IPS-18c (cell line): ENCODE data around the gene NEB.
"Not testable (repeated sequence)": the region's sequence is repeated elsewhere in the genome, so short reads cannot be mapped to it uniquely, and the experiment has no call there.

ENCODE experiments used
- H3K4me3 ChIP-seq: 2 replicates; pipeline ENCODE4 v1.7.0; 2013; ENCODE audit warnings: low read depth, mild to moderate bottlenecking, low read length, moderate library complexity; ENCODE audit not compliant: insufficient read depth
- H3K9me3 ChIP-seq: one replicate; pipeline ENCODE4 v1.6.1; 2013; ENCODE audit warnings: mild to moderate bottlenecking, low read length, moderate library complexity; ENCODE audit not compliant: control insufficient read depth, insufficient read depth

Gene NEB

DNA sequence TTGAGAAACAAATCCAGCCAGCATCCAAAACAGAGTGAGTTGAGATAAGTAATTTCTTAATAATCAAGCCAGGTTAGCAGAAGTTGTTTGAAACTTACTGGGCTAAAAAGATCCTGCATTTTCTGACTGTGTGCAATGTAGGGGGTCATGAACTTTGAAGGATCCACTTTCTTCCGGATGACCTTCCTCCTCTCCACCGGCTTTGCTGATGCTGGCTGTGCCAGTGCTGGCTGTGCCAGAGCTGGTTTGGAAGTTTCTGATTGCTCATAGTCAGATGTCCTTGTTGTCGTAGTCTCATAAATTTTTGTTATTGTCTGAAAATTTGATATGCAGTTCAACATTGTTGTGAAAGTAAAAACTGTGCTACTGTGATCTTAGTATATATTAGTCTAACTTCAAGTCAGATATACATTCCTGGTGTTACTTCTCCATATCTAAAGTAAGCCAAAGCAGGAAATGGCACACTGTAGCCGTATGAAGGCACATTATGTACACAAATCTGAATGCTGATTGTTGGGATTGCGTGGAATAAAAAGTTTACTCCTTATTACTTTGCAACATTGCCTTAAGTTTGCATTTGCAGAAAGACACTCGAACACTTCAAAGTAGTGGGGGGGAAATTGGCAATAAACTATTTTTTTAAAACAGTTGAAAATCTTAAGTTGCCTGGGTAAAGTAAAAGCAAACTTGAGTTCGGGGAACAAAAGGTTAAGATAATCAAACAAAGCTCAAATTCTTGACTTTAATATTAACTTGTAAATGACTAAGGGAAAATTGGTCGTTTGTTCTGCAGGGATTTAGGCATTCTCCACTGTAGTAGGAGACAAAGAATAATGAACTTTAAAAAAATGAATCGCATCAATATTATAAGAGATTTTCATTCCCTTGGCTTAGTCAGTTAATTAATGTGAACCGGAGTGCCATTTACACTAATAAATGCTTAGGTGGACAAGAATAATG, 6.4 kb downstream of the NEB start:
- Histone ChIP-seq H3K9me3 (no peaks in the 10 kb centered on the region), H3K4me3 (no peak overlapping the region)

DNA sequence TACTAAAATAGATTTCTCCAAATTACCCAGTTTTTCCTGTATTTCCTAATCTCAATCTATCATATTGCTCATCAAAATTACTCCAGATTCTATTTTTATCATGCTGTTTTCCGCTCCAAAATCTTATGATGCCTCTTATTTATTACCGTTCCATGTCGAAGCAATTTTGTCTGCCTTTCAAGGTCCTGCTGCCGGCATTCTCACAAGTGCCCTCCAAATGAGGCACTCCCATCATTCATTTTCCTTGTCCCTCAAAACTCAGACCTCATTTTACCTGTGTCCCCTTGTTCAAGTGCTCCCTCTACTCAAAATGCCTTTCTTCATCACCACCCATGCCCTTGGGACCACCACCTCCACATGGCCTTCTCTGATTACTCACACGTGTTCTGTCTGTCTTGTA, 13.1 kb downstream of the NEB start:
- H3K4me3 ChIP-seq, result no peak overlapping the region
- no peaks in the 10 kb centered on the region for H3K9me3 ChIP-seq

DNA sequence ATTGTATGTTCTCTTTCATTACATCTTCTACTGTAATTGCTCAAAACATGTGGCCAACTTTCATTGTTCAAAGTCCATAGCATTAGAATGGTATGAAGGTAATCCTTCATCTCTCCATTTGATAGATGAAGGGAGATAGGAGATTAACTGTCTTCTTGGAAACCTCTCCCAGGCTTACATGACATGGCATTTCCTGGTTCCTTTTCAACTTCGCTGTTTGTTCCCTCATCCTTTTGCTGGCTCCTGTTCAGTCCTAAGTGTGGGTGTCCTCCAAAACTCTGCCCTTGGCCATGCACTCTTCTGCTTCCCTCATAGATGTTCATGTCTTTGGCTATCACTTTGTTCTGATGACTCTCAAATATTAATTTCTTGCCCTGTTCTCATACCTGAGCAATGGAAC, 13.8 kb downstream of the NEB start:
- no peak overlapping the region for H3K4me3 ChIP-seq
- H3K9me3 ChIP-seq, result no peaks in the 10 kb centered on the region

DNA sequence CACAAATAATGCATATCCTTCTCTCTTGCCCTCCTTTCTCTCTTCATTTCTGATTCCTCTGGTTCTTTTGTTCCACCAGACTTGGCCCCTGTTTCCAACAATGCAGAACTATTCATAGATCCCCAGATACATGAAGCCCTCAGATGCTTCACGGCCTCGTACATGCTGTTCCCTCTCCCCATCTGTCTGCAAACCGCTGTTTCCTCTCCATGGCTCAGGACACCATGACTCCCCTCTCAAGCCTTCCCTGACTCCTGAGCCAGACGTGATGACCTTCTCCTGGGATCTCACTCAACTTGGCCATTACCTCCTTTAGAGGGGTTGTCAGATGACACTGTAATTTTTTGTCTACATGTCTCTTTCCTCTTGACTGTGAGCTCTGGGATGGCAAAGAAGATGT, 15.5 kb downstream of the NEB start:
- Histone ChIP-seq H3K9me3 (no peaks in the 10 kb centered on the region), H3K4me3 (no peak overlapping the region)

DNA sequence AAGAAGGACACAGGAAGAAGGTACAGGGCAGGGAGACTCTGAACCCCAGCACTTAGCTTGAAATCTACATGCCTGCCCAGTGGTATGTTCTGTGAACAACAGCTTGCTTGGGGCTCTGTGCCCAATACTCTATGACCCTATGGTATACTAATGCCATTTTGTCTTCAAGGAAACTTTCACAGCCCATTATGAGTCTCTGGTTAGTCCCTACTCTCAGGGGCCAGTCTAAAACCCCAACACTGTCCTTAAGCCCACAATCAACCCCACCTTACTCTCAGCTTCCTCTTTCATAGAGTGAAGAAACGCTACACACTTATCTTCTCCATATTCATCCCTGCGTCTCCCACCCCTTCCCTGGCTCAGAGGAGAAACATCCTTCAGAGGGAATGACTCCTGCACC, 16.0 kb downstream of the NEB start:
- H3K9me3 ChIP-seq, result no peaks in the 10 kb centered on the region

GRCh38 chr2:151716721-151717120, 17.6 kb downstream of the NEB start:
- Histone ChIP-seq H3K9me3 (no peaks in the 10 kb centered on the region), H3K4me3 (no peak overlapping the region)

More for the DNA sequence above, 16.0 kb downstream of the NEB start:
- no peak overlapping the region for H3K4me3 ChIP-seq

- no peak overlapping the region for H3K4me3 ChIP-seq
- no peaks in the 10 kb centered on the region for H3K9me3 ChIP-seq
Observed at GRCh38 chr2:151713291-151713903, 20.9 kb downstream of the NEB start.

DNA sequence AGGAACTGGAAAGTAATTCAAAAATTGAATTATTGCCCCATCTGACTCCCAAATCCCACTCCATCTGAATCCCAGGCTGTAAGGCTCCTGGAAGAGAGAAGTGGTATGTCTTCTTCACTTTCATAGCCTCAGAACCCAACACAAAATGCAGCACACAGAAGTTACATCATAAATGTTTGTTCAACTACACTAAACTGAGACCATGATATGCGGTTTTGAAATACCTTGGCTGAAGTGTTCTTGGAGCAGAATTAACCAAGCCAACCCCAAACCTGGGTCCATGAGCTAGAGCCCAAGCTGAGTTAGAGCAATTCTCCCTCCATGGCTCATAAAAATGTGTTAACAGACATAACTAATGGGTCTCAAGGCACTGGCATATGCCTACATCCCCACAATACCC, 23.3 kb downstream of the NEB start:
- Histone ChIP-seq H3K4me3 (no peak overlapping the region), H3K9me3 (no peaks in the 10 kb centered on the region)

- H3K9me3 ChIP-seq, result no peaks in the 10 kb centered on the region
- H3K4me3 ChIP-seq, result no peak overlapping the region
Observed at GRCh38 chr2:151708788-151709187, 25.5 kb downstream of the NEB start.

DNA sequence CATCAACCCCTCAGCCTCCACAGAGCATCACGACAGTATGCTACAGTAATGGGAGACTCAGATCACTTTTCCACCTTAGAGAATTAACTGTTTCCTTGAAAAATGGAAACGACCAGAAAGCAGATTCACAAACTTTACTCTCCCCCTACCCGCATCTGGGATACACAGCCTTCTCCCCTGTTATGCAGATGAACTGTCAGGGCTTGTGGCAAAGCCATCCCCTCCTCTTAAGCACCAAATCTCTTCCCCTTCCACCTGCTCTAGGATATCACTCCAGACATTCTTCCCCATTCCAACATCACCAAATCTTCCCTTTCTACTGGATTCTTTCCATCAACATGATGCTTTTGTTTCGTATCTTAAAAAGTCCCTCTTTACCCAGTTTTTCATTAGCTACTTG, 26.4 kb downstream of the NEB start:
- Histone ChIP-seq H3K4me3 (no peak overlapping the region), H3K9me3 (no peaks in the 10 kb centered on the region)

DNA sequence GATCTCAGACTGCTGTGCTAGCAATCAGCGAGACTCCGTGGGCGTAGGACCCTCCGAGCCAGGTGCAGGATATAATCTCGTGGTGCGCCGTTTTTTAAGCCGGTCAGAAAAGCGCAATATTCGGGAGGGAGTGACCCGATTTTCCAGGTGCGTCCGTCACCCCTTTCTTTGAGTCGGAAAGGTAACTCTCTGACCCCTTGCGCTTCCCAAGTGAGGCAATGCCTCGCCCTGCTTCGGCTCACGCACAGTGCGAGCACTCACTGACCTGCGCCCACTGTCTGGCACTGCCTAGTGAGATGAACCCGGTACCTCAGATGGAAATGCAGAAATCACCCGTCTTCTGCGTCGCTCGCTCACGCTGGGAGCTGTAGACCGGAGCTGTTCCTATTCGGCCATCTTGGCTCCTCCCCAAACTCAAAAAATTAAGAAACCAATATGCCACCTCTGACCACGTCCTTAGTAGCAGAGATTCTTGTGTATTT, 29.8 kb downstream of the NEB start:
- H3K9me3 ChIP-seq, H3K4me3 ChIP-seq: not testable (repeated sequence)

DNA sequence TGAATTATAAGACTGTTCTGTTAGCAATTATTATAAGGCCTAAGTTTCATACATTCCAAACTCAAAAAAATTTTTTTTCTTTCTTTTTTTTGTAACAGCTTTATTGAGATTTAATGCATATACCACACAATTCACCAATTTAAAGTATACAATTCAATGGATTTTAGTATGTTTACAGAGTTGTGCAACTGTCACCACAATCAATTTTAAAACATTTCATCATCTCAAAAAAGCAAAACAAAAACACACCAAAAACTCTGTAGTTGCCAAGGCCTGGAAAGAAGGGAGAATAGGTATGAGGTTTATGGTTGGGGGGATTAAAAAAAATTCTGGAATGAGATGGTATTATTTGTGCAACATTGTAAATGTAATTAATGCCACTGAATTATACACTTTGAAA, 36.1 kb downstream of the NEB start:
- not testable (repeated sequence) for H3K4me3 ChIP-seq, H3K9me3 ChIP-seq

DNA sequence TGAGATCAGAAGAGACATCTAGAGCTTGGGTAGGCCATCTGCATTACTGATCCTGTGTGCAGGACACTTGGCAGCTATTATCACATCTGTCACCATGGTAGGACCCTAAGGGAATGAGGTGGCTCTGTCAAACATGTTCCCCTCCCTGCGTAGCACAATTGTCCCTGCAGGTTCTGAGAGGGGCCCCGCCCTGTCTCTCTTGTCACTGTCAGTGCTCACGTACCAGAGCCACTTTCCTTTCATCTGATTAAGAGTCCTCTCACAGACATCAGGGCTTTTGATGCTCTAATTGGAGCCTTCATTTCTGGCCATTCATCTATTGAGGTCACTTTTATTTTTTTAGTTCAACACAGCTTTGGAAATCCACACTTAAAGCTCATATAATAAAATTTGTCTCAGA, 38.5 kb downstream of the NEB start:
- Histone ChIP-seq H3K9me3 (no peaks in the 10 kb centered on the region), H3K4me3 (no peak overlapping the region)

GRCh38 chr2:151691631-151692030, 42.6 kb downstream of the NEB start:
- Histone ChIP-seq H3K4me3 (no peak overlapping the region), H3K9me3 (no peaks in the 10 kb centered on the region)

- Histone ChIP-seq H3K4me3 (no peak overlapping the region), H3K9me3 (no peaks in the 10 kb centered on the region)
Observed at GRCh38 chr2:151688719-151689118, 45.6 kb downstream of the NEB start.

DNA sequence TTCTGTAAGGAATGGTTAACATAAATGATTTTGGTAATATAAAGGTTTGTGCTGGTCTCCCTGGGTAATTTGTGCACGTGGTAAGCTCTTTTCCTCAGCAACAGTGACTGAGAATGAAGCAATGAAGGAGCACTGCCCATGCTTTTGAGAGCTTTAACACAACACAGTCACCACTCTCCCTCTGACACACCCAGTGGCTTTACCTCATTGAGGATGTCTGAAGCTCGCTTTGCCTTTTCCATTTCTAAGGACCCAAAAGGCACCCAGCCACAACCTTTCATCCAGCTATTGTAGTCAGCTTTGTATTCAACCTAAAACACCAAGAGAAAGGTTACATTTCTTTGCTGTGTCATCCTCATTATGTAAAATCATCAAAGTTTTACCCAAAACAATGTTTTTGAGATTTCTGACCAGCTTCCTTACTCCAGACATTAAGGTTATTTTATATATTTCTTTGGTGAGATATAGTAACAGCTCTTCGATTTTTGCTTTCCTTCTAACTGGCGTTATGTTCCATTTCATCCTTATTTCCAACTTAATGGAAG, 51.7 kb downstream of the NEB start:
- Histone ChIP-seq H3K4me3 (no peak overlapping the region), H3K9me3 (no peaks in the 10 kb centered on the region)

DNA sequence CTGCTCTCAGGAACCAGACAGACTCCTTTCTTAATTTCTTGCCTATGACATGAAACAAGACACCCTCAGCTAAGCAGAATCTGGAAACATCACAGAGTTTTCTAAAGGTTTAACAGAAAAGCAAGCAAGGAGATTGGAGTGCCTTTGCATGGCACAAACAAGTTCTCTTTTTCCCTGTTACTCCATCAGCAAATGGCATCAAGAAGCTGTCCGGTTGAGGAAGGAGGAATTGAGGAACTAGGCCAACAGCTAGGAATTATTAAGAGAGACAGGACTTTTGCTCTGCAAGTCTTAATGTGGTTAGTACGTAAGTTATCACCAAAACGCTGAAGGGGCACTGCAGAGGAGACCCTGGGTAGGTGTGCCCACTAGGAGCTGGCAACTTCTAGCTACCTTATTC, 53.2 kb downstream of the NEB start:
- H3K4me3 ChIP-seq, result no peak overlapping the region
- no peaks in the 10 kb centered on the region for H3K9me3 ChIP-seq

GRCh38 chr2:151679994-151680393, 54.3 kb downstream of the NEB start:
- Histone ChIP-seq H3K9me3 (no peaks in the 10 kb centered on the region), H3K4me3 (no peak overlapping the region)
